HG03060 (cell line): ENCODE data around the gene C16orf90.
"Not testable (repeated sequence)": the region's sequence is repeated elsewhere in the genome, so short reads cannot be mapped to it uniquely, and the experiment has no call there.

Experiments used
- ATAC-seq: cut with Tn5 transposase; IDR thresholded peaks from one replicate; pipeline ENCODE4 v1.9.1; 2021; ENCODE audit warnings: low read depth, moderate number of reproducible peaks; ENCODE audit not compliant: unreplicated experiment

C16orf90 gene

GRCh38 chr16:3514621-3515020 lies 19.3 kb upstream of the C16orf90 start:
- ATAC-seq, result no peak

GRCh38 chr16:3513892-3514583 lies 18.7 kb upstream of the C16orf90 start:
- ATAC-seq, result no peak

GRCh38 chr16:3511286-3512180 lies 16.2 kb upstream of the C16orf90 start:
- no peak for ATAC-seq

GRCh38 chr16:3510416-3510815 lies 15.1 kb upstream of the C16orf90 start:
- no peak for ATAC-seq

- peak; percentile 58 for ATAC-seq
Measured at GRCh38 chr16:3509470-3509928, 14.2 kb upstream of the C16orf90 start.

- no peak for ATAC-seq
Measured at GRCh38 chr16:3508736-3509135, 13.4 kb upstream of the C16orf90 start.

GRCh38 chr16:3503523-3503922 lies 8.2 kb upstream of the C16orf90 start:
- ATAC-seq, result no peak

- ATAC-seq, result no peak
Measured at GRCh38 chr16:3501783-3502400, 6.6 kb upstream of the C16orf90 start.

- ATAC-seq, result not testable (repeated sequence)
Measured at GRCh38 chr16:3501412-3501761, 6.1 kb upstream of the C16orf90 start.

- ATAC-seq, result no peak
Measured at GRCh38 chr16:3498988-3499387, 3.7 kb upstream of the C16orf90 start.

- no peak for ATAC-seq
Measured at GRCh38 chr16:3497771-3498170, 2.5 kb upstream of the C16orf90 start.

GRCh38 chr16:3496386-3496785 lies 1.1 kb upstream of the C16orf90 start:
- no peak for ATAC-seq

- ATAC-seq, result no peak
Measured at GRCh38 chr16:3494386-3494973, 809 bp downstream of the C16orf90 start.

- ATAC-seq, result no peak
Measured at GRCh38 chr16:3492356-3492755, 2.9 kb downstream of the C16orf90 start.

- ATAC-seq, result no peak
Measured at GRCh38 chr16:3490911-3491629, 4.2 kb downstream of the C16orf90 start.

- ATAC-seq, result no peak
Measured at GRCh38 chr16:3488801-3489200, 6.5 kb downstream of the C16orf90 start.

GRCh38 chr16:3487521-3488410 lies 7.5 kb downstream of the C16orf90 start:
- ATAC-seq, result no peak

GRCh38 chr16:3486506-3487215 lies 8.6 kb downstream of the C16orf90 start:
- ATAC-seq, result no peak
